Stimulated activated naive B cell treated with anti-CD40 and anti-IgM and Interleukin-4, amounts not matched to agents 10 μg/mL and 1 μg/mL and 100 μg/mL, for 72 hours (primary cell): ENCODE data around the gene SLC30A7.

Source experiments
- ATAC-seq, 2 donors: fragments of 150-1000 bp; cut with Tn5 transposase; replicated peaks; 2 replicates each; pipeline ENCODE4 v1.10.0; 2021; ENCODE audit warnings: moderate library complexity in 1 of 2
- DNase-seq: peaks from one replicate; pipeline ENCODE4 v3.0.0; 2021
- H3K27ac Mint-ChIP-seq: one replicate; pipeline ENCODE4 v1.8.0; 2022; ENCODE audit warnings: mild to moderate bottlenecking, mixed read lengths
- H3K27me3 Mint-ChIP-seq, 2 donors: one replicate each; pipeline ENCODE4 v1.8.0; 2022; ENCODE audit warnings: mixed read lengths in 2 of 2
- H3K36me3 Mint-ChIP-seq, 2 donors: one replicate each; pipeline ENCODE4 v1.8.0; 2022; ENCODE audit warnings: mixed read lengths in 2 of 2, mild to moderate bottlenecking in 1 of 2
- H3K4me1 Mint-ChIP-seq, 2 donors: one replicate each; pipeline ENCODE4 v1.8.0; 2022; ENCODE audit warnings: mixed read lengths in 2 of 2, mild to moderate bottlenecking in 1 of 2
- H3K4me3 Mint-ChIP-seq, 2 donors: one replicate each; pipeline ENCODE4 v1.8.0; 2022; ENCODE audit warnings: mild to moderate bottlenecking in 2 of 2, mixed read lengths in 2 of 2, moderate library complexity in 1 of 2
- H3K9me3 Mint-ChIP-seq, 2 donors: one replicate each; pipeline ENCODE4 v1.8.0; 2022; ENCODE audit warnings: mixed read lengths in 2 of 2, mild to moderate bottlenecking in 1 of 2

The SLC30A7 gene

DNA sequence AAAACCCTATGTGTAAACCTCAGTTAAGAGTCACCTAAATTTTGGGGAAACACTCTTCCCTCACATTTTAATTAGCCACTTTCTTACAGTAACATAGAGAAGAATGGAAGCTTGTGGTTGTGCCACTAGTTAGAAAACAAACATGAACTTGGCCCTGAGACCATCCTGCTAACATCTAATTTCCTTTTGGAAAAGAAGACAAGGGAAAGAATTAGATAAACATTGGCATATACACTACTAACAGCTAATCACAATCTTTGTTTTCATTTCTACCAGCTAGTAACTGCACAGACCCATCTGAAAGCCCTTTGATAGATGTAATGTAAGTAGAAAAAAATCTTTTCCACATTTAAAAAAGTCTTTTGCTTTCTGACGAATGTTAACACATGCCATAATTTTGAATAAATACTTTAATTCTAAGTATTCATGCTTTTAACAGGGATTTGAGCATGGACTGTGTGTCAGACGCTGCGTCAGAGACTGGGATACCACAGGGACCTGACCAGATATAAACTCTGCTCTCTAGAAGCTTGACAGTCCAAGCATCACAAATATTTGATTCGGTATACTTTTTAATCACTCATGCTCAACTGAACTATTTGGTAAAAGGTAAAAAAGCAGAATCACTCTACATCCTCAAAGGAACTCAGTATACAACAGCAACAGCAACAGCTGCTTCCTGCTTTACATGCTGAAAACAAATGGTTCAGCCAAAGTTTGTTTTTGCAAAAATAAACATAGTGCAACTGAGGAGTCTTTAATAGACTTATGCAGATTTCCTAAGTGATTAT is 99.5 kb downstream of the SLC30A7 start:
- peaks cover 39 to 50% of the 10 kb centered on the region in 2 donors for H3K36me3 Mint-ChIP-seq
- H3K4me1 Mint-ChIP-seq: peaks cover 5 to 14% of the 10 kb centered on the region in 2 donors
- H3K9me3 Mint-ChIP-seq: no peaks in the 10 kb centered on the region
- no peak overlapping the region for H3K27ac Mint-ChIP-seq
- DNase-seq (no peak), ATAC-seq (no peak)
- no peak overlapping the region for H3K4me3 Mint-ChIP-seq
- H3K27me3 Mint-ChIP-seq: no peaks in the 10 kb centered on the region

DNA sequence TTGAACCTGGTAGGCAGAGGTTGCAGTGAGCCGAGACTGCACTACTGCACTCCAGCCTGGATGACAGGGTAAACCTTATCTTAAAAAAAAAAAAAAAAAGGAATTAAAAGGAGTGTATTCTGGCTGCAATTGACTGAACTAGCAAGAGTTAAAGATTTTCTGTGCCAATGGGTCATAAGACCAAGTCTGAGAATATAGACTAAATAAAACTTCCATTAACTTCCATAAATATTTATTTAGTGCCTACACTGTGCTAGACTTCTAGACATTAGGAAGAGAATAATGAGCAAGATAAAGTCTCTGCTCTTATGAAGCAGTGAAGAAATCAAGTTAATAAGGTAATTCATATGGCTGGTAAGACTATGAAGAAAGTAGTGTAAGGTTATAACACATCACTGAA is 102.5 kb downstream of the SLC30A7 start:
- ATAC-seq: no peak
- no peaks in the 10 kb centered on the region for H3K9me3 Mint-ChIP-seq
- peaks cover 31 to 45% of the 10 kb centered on the region in 2 donors for H3K36me3 Mint-ChIP-seq
- H3K27ac Mint-ChIP-seq: no peak overlapping the region
- H3K27me3 Mint-ChIP-seq: no peaks in the 10 kb centered on the region
- H3K4me1 Mint-ChIP-seq: peaks cover 17 to 28% of the 10 kb centered on the region in 2 donors
- no peak overlapping the region for H3K4me3 Mint-ChIP-seq
- no peak for DNase-seq

DNA sequence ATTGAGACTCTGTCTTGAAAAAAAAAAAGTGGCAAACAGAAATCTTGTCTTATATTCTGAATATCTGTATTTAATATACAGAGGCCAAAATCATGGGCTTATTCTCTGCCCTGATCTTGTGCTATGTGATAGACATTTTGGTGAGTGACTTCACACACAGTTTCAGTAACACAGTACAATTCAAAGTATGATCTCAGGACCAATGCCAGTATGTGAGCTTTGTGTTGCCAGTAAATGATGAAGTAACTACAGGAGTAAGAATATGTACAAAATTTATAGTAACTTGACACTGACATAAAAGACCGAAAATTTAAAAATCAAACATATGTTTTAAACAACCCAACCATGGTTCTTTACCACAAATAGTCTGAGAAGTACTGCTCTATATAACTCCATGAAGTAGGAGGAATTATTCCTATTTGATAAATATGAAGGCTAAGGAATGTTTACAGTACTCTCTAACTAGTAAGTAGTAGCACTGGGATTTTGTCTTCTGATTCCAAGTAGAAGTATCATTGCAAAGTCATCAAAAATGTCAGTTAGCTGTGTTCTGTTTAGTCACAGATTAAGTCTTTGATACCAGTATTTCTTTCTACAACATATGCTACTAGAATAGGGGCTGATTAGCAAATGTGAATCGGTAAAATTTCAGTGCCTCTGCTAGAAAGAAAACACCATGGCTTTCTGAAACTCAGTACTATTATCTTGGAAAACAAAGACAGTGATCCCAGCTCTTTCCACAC is 104.4 kb downstream of the SLC30A7 start:
- Mint-ChIP-seq H3K4me1 (peaks cover 17 to 35% of the 10 kb centered on the region in 2 donors), H3K9me3 (peaks cover 0 to 2% of the 10 kb centered on the region in 2 donors), H3K27me3 (no peaks in the 10 kb centered on the region), H3K4me3 (no peak overlapping the region), H3K36me3 (peaks cover 29 to 41% of the 10 kb centered on the region in 2 donors), H3K27ac (no peak overlapping the region)
- DNase-seq (no peak), ATAC-seq (no peak)

DNA sequence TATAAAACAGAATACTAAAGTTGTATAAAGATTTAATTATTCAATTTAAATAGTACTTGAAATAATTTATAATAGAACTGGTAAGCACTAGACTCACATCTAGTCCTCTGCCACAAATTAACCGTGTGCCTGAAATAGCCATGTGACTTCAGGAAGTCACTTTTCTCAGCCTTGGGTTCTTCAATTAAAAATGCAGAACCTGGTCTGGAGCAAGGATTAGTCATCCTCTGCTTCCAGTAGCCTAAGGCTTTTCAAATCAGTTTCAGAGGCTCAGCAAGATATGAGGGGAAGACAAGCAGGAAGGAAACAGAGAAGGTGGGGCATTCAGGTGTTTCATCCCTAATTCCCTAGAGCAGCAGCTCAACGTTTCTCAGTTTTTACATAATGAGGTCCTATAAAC is 106.7 kb downstream of the SLC30A7 start:
- DNase-seq (no peak), ATAC-seq (peak; percentile 57 to 73)
- peaks cover 0 to 4% of the 10 kb centered on the region in 2 donors for H3K9me3 Mint-ChIP-seq
- no peaks in the 10 kb centered on the region for H3K27me3 Mint-ChIP-seq
- H3K4me3 Mint-ChIP-seq: no peak overlapping the region
- peaks cover 16 to 27% of the 10 kb centered on the region in 2 donors for H3K4me1 Mint-ChIP-seq
- H3K27ac Mint-ChIP-seq: no peak overlapping the region
- H3K36me3 Mint-ChIP-seq: peaks cover 27 to 43% of the 10 kb centered on the region in 2 donors

DNA sequence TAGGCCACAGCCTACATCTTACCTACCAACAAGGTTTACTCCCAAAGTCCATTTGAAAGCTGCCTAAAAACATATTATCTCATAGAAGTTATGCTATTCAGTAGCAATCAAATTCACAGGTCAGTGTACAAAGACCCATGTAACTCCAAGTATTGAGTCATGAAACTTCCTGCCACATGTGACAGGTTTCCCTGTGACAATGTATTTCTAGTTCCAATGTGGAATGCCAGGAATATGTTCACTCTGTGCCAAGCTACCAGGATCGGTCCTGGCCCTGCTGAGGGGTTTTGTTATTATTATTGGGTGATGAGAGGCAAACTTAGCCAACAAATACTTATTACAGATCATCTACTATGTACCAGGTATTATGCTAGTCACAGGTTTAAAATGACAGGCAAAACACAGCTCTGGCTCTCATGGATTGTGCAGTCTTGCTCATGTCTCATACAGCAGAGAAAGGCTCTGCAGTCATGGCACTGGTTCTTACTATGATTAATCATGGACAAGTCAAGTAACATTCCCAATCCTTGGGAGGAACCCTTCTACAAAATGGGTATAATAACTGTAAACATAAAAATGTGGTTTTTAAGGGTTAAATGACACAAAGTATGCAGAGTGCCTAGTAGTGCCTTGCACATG is 107.2 kb downstream of the SLC30A7 start:
- no peaks in the 10 kb centered on the region for H3K27me3 Mint-ChIP-seq
- peaks cover 24 to 43% of the 10 kb centered on the region in 2 donors for H3K36me3 Mint-ChIP-seq
- peaks cover 16 to 25% of the 10 kb centered on the region in 2 donors for H3K4me1 Mint-ChIP-seq
- ATAC-seq (no peak), DNase-seq (no peak)
- H3K4me3 Mint-ChIP-seq: no peak overlapping the region
- peaks cover 0 to 4% of the 10 kb centered on the region in 2 donors for H3K9me3 Mint-ChIP-seq
- no peak overlapping the region for H3K27ac Mint-ChIP-seq

DNA sequence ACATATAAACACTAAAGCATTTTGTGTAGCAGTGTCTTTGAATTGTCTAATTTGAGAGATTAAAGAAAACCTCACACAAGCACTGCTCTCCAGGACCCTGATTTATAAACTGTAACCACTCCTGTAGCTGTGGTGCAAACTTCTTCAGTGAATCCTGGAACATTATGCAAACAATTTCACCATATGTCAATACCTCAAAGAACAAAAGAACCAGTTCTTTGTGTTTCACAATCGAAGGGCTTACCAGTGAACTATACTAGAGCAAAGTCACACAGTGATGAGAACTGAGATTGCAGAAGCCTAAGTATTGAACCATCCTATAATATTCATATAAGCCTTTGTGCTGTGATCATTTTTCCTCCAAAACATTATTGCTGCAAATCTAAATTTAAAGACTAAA is 108.2 kb downstream of the SLC30A7 start:
- Mint-ChIP-seq H3K27ac (no peak overlapping the region), H3K4me1 (peaks cover 16 to 25% of the 10 kb centered on the region in 2 donors), H3K36me3 (peaks cover 32 to 49% of the 10 kb centered on the region in 2 donors), H3K4me3 (no peak overlapping the region), H3K27me3 (no peaks in the 10 kb centered on the region), H3K9me3 (peaks cover 0 to 4% of the 10 kb centered on the region in 2 donors)
- DNase-seq: no peak
- ATAC-seq: no peak

DNA sequence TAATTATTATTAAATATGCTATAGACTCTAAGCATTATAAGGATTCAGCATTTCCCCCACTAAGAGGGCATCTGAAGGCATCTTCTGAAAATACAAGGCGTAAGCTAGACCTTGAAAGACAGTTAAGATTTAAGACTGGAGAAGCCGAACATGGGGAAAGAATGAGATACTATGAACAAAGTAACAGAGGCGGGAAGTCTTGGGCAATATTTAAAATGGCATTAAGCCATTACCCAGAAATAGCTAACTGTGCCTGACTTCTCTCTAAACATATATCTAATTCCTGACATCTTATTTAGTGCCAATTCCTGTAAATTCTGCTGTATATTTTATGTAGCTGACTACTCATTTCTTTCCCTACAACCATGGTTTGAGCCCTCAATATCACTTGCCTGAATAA is 108.8 kb downstream of the SLC30A7 start:
- DNase-seq (no peak), ATAC-seq (no peak)
- H3K27me3 Mint-ChIP-seq: no peaks in the 10 kb centered on the region
- H3K9me3 Mint-ChIP-seq: peaks cover 0 to 4% of the 10 kb centered on the region in 2 donors
- H3K36me3 Mint-ChIP-seq: peaks cover 36 to 53% of the 10 kb centered on the region in 2 donors
- no peak overlapping the region for H3K27ac Mint-ChIP-seq
- H3K4me1 Mint-ChIP-seq: peaks cover 16 to 27% of the 10 kb centered on the region in 2 donors
- no peak overlapping the region for H3K4me3 Mint-ChIP-seq

DNA sequence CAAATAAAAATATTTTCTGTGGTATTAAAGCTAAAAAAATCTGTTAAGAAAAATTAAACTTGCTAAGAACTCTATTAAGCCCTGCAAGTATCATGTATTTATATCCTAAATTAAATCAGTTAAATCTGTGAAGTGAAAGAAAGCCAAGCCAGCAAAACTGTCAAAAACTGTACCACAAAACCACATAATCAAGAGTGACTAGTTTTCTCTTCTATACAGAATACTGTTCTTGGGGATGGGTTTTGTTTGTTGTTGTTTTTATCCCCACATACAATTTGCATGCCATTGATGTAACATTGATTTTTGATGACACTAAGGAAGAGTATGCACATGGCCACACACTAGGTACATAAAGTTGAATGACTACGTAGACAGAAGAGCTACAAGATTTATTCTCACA is 109.3 kb downstream of the SLC30A7 start:
- peaks cover 0 to 4% of the 10 kb centered on the region in 2 donors for H3K9me3 Mint-ChIP-seq
- H3K4me3 Mint-ChIP-seq: no peak overlapping the region
- peaks cover 16 to 32% of the 10 kb centered on the region in 2 donors for H3K4me1 Mint-ChIP-seq
- H3K36me3 Mint-ChIP-seq: peaks cover 40 to 56% of the 10 kb centered on the region in 2 donors
- H3K27me3 Mint-ChIP-seq: no peaks in the 10 kb centered on the region
- no peak for ATAC-seq
- no peak overlapping the region for H3K27ac Mint-ChIP-seq
- no peak for DNase-seq

DNA sequence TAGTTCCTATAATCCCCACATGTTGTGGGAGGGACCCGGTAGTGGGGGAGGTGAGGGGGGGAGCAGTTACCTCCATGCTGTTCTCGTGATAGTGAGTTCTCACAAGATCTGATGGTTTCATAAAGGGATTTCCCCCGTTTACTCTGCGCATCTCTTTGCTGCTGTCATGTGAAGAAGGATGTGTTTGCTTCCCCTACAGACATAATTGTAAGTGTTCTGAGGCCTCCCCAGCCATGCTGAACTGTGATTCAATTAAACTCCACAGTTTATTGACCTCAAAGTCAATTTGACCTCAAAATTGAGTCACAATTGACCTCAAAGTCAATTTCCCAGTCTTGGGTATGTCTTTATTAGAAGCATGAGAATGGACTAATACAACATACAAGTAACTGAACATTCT is 110.0 kb downstream of the SLC30A7 start:
- Mint-ChIP-seq H3K36me3 (peaks cover 39 to 56% of the 10 kb centered on the region in 2 donors), H3K4me3 (no peak overlapping the region), H3K9me3 (peaks cover 0 to 4% of the 10 kb centered on the region in 2 donors), H3K27ac (no peak overlapping the region), H3K4me1 (peaks cover 16 to 35% of the 10 kb centered on the region in 2 donors), H3K27me3 (no peaks in the 10 kb centered on the region)
- ATAC-seq (peak in 1 of 2 donors; percentile 19), DNase-seq (no peak)

DNA sequence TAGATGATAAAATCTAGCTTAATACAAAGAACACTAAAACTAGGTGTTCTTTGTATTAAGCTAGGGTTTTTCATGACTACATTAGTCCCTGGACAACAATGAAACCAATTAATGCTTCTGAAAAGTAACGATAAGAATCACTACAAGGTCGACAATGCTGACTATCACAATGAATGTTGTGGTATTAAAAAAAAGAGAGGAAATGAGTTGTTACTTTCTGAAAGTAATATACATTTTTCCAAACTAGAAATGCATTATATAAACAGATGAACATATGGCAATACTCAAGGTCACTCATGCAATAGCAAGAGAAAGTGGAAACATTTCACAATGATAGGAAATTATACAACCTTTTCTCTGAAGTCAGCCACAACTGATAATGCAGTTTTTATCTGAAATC is 110.7 kb downstream of the SLC30A7 start:
- ATAC-seq (no peak), DNase-seq (no peak)
- peaks cover 0 to 4% of the 10 kb centered on the region in 2 donors for H3K9me3 Mint-ChIP-seq
- H3K36me3 Mint-ChIP-seq: peaks cover 35 to 52% of the 10 kb centered on the region in 2 donors
- no peak overlapping the region for H3K27ac Mint-ChIP-seq
- H3K4me3 Mint-ChIP-seq: no peak overlapping the region
- peaks cover 13 to 35% of the 10 kb centered on the region in 2 donors for H3K4me1 Mint-ChIP-seq
- no peaks in the 10 kb centered on the region for H3K27me3 Mint-ChIP-seq

DNA sequence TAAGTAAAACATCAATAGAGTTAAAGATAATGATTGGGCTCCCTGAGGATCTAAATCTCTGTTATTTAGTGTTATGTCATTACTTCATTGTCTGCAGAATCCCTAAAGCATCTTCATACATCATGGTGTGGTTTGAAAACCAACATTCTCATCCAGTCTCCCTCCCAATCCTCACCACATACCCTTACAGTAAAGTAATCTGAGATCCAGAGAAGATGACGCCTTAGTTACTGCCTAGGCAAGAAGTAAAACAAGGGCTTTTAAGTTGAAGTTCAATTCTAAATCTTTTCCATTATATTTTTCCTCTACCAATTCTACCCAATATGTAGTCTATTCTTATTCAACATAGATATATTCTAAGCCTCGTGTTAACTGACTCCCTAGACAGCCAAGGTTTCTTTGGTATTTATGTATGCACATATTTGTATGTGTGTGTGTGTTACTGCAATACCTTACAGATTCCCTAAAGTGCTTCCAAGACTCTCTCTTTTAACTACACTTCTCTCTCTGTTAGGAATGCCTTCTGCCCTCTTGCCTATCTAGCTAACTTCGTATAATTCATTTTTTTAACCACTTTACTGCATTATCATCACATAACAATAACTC is 112.4 kb downstream of the SLC30A7 start:
- H3K4me3 Mint-ChIP-seq: no peak overlapping the region
- peaks cover 43 to 57% of the 10 kb centered on the region in 2 donors for H3K36me3 Mint-ChIP-seq
- H3K27me3 Mint-ChIP-seq: no peaks in the 10 kb centered on the region
- ATAC-seq: no peak
- H3K9me3 Mint-ChIP-seq: peaks cover 0 to 4% of the 10 kb centered on the region in 2 donors
- H3K4me1 Mint-ChIP-seq: peaks cover 4 to 22% of the 10 kb centered on the region in 2 donors
- H3K27ac Mint-ChIP-seq: no peak overlapping the region
- no peak for DNase-seq

DNA sequence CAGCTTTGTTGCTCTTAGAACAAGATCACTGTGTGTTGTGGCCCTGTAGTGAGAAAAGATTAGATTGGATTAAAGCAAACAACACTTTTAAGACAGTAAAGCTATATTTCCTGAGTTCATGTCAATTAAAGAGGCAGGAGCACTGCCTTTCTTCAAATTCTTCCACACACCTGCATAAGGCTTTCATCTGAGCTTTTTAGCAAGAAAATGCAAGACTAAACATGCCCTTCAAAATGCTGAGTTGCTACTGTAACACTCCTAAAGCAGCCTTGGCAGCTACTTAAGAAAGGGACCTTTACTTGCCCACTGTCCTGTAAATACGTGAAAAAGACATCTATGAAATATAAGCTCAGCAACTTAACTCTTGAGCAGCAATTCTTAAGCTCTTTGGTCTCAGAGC is 117.9 kb downstream of the SLC30A7 start:
- no peak overlapping the region for H3K27ac Mint-ChIP-seq
- H3K4me1 Mint-ChIP-seq: peaks cover 2 to 10% of the 10 kb centered on the region in 2 donors
- H3K36me3 Mint-ChIP-seq: peaks cover 48 to 63% of the 10 kb centered on the region in 2 donors
- peaks cover 0 to 2% of the 10 kb centered on the region in 2 donors for H3K9me3 Mint-ChIP-seq
- no peak for ATAC-seq
- no peak overlapping the region for H3K4me3 Mint-ChIP-seq
- no peaks in the 10 kb centered on the region for H3K27me3 Mint-ChIP-seq
- no peak for DNase-seq

DNA sequence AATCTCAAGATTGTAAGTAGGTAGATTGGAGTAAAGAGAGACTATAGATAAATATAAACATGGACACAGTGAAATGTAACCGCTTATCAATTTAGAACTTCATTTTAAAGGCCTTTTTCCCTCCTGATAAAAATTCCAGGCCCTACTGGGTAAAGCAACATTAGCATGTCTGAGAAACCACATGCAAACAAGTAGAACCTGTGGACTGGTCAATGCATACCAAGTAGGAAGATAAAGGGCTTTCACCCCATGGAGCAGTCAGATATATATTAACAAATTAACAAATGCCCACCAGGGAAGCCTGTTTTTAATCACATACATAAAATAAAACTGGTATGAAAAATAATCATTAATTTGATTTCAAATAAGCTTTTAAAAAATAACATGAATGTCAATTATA is 121.6 kb downstream of the SLC30A7 start:
- H3K9me3 Mint-ChIP-seq: peaks cover 0 to 2% of the 10 kb centered on the region in 2 donors
- peaks cover 14 to 23% of the 10 kb centered on the region in 2 donors for H3K4me1 Mint-ChIP-seq
- DNase-seq (no peak), ATAC-seq (no peak)
- H3K36me3 Mint-ChIP-seq: peaks cover 40 to 64% of the 10 kb centered on the region in 2 donors
- H3K27me3 Mint-ChIP-seq: no peaks in the 10 kb centered on the region
- no peak overlapping the region for H3K4me3 Mint-ChIP-seq
- H3K27ac Mint-ChIP-seq: no peak overlapping the region

DNA sequence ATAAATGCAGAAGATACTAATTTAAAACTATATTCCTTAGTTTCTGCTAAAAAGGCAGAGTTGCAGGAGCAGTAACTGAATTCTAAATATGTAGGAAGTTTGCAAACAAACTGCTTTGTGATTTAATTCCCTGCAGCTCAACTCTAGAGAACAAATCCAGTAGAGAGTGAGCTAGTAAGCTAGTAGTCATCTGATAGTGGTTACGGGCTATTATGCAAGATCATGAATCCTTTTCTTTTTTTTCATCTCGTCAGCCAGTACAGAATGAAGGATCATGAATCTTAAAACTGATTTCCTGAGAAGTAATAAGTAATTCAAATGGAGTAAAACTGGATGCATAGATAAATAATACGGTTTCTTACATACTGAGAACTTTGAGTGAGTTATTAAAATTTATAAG is 126.4 kb downstream of the SLC30A7 start:
- H3K9me3 Mint-ChIP-seq: peaks cover 0 to 1% of the 10 kb centered on the region in 2 donors
- peaks cover 23 to 41% of the 10 kb centered on the region in 2 donors for H3K4me1 Mint-ChIP-seq
- H3K36me3 Mint-ChIP-seq: peaks cover 29 to 45% of the 10 kb centered on the region in 2 donors
- no peaks in the 10 kb centered on the region for H3K27me3 Mint-ChIP-seq
- DNase-seq (no peak), ATAC-seq (no peak)
- no peak overlapping the region for H3K4me3 Mint-ChIP-seq
- no peak overlapping the region for H3K27ac Mint-ChIP-seq
